GM12878 (cell line): ENCODE results near the gene DHRS12. TPM values are rescaled to one million over a fixed set of nuclear protein-coding genes. Genes with fewer than 3 reads are reported as not detected.
A peak's percentile ranks its signal among the peaks of the same experiment; 100 is the strongest.

Experiments used
- ATAC-seq: fragments of 200-7000 bp; cut with Tn5 transposase; 3 replicates; pipeline ENCODE4 v1.9.1; 2020; ENCODE audit warnings: mild to moderate bottlenecking, moderate library complexity
- BruUV-seq: library from RNA; stranded (reverse); fragments of 400-500 nt; replicated peaks from 2 replicates; lab custom pipeline; 2021; lab: Mats Ljungman, UMichigan
- CTCF ChIA-PET: fragments of 300-600 bp; sonication (Branson Sonifier 250); formaldehyde crosslinking; extraction: SDS; loops from one replicate; lab custom pipeline; 2021; ENCODE audit warnings: inconsistent platforms; lab: Yijun Ruan, JAX
- POLR2A ChIA-PET: fragments of 350-600 bp; formaldehyde crosslinking; extraction: SDS; loops from one replicate; lab custom pipeline; 2021; ENCODE audit warnings: inconsistent platforms; lab: Charles Lee
- RAD21 ChIA-PET: fragments of 300-600 bp; sonication (Branson Sonifier 250); formaldehyde crosslinking; loops from one replicate; lab custom pipeline; 2023; ENCODE audit warnings: antibody characterized with exemption; ENCODE audit not compliant: unreplicated experiment; lab: Charles Lee
- SMC1A ChIA-PET: fragments of 300-600 bp; sonication (Branson Sonifier 250); formaldehyde crosslinking; loops from one replicate; lab custom pipeline; 2023; ENCODE audit not compliant: unreplicated experiment, uncharacterized antibody; lab: Charles Lee
- DNase-seq: peaks from one replicate; pipeline ENCODE4 v3.0.0-alpha.2; 2011; ENCODE audit warnings: low read depth, low spot score
- FAIRE-seq: peaks from 3 replicates; lab custom pipeline; 2011; peaks lifted over from hg19 to GRCh38; lab: Jason Lieb, UNC
- H2AFZ ChIP-seq: 2 replicates; pipeline ENCODE4 v1.6.0; 2011; ENCODE audit warnings: low read depth, low read length, control low read depth; ENCODE audit not compliant: control insufficient read depth
- H3K27ac ChIP-seq: 2 replicates; pipeline ENCODE4 v1.5.1; 2011; ENCODE audit warnings: control low read depth; ENCODE audit not compliant: control insufficient read depth, insufficient read depth
- H3K27me3 ChIP-seq, 2 experiments: replicated peaks in 1 of 2; 2 replicates each; pipeline versions ENCODE4 v1.6.0 to v1.6.1; 2011; ENCODE audit warnings: low read length in 1 of 2; ENCODE audit not compliant: control insufficient read depth in 2 of 2, insufficient read depth in 2 of 2
- H3K36me3 ChIP-seq, 2 experiments: 2 replicates each; pipeline ENCODE4 v1.5.1; 2011; ENCODE audit warnings: low read length in 1 of 2; ENCODE audit not compliant: control insufficient read depth in 2 of 2, insufficient read depth in 2 of 2
- H3K4me1 ChIP-seq: 2 replicates; pipeline ENCODE4 v1.6.1; 2011; ENCODE audit warnings: mild to moderate bottlenecking, low read length, moderate library complexity, mixed read lengths; ENCODE audit not compliant: control insufficient read depth, insufficient read depth
- H3K4me2 ChIP-seq: 2 replicates; pipeline ENCODE4 v1.6.0; 2011; ENCODE audit warnings: control low read depth; ENCODE audit not compliant: control insufficient read depth, insufficient read depth
- H3K4me3 ChIP-seq: fragments of 200-600 bp; sonication (generic); 2 replicates; pipeline ENCODE4 v1.5.1; 2016
- H3K79me2 ChIP-seq: 2 replicates; pipeline ENCODE4 v1.6.0; 2011; ENCODE audit warnings: low read length; ENCODE audit not compliant: control insufficient read depth, insufficient read depth
- H3K9ac ChIP-seq: 2 replicates; pipeline ENCODE4 v1.8.0; 2011; ENCODE audit warnings: low read length, control low read depth, mixed read lengths; ENCODE audit not compliant: control insufficient read depth, insufficient read depth
- H3K9me3 ChIP-seq: replicated peaks from 3 replicates; pipeline ENCODE4 v1.5.1; 2011; ENCODE audit warnings: mild to moderate bottlenecking, low read length; ENCODE audit not compliant: control insufficient read depth, insufficient read depth
- H4K20me1 ChIP-seq: 2 replicates; pipeline ENCODE4 v1.6.0; 2011; ENCODE audit not compliant: control insufficient read depth, insufficient read depth
- POLR2A ChIP-seq: IDR thresholded peaks from 2 replicates; pipeline ENCODE4 v1.6.1; 2011; ENCODE audit warnings: low read depth, mild to moderate bottlenecking, low read length
- WGBS: methylation state at CpG from one replicate; pipeline ENCODE4 v1.1.6; 2016; ENCODE audit warnings: low lambda C conversion rate; ENCODE audit not compliant: insufficient replicate concordance, insufficient coverage; ENCODE audit errors: missing lambda C conversion rate; 5-methylcytosine and 5-hydroxymethylcytosine counted together
- in situ Hi-C: fragments of 300-500 bp; cut with MboI; formaldehyde crosslinking; loops from 9 replicates; pipeline ENCODE4 v1.14.3; 2018; ENCODE audit warnings: mixed read lengths
- intact Hi-C: fragments of 100-400 bp; cut with micrococcal nuclease; formaldehyde crosslinking; loops from one replicate; pipeline ENCODE4 v1.14.2; 2022; ENCODE audit not compliant: unreplicated experiment
- polyA plus RNA-seq, 11 experiments: library from polyadenylated mRNA; depleted of rRNA in 4 of 11; unstranded in 6 of 11; stranded (reverse) in 5 of 11; fragments of >200 nt; fragmentation: Nextera tagmentation in 4 of 11; fragmentation: Illumina TruSeq in 1 of 11; extraction: Ambion mirVana in 4 of 11; extraction: Trizol in 1 of 11; gene quantifications; 1 replicate in 1 of 11; 2 replicates in 10 of 11; pipeline versions ENCODE4 v1.2.1 to v1.2.3, GENCODE V29; 2011 to 2016; ENCODE audit warnings: inconsistent platforms in 2 of 11, missing spikeins in 2 of 11, low read depth in 1 of 11
- total RNA-seq, 4 experiments: library from RNA; depleted of rRNA in 3 of 4; stranded (reverse); fragments of >200 nt in 3 of 4; fragmentation: Illumina TruSeq in 1 of 4; extraction: Trizol in 1 of 4; gene quantifications; 2 replicates each; pipeline versions ENCODE4 v1.2.1 to v1.2.3, GENCODE V29; 2013 to 2021
- TF ChIP-seq, protein P1 (sequence below): fragments of 450-650 bp; IDR thresholded peaks from 2 replicates; pipeline ENCODE4 v1.6.1; 2017; ENCODE audit warnings: mild to moderate bottlenecking

The DHRS12 gene
- total and polyA plus RNA-seq, 10 of the 15 experiments (the other 5 are each of a cell fraction or from before 2014, with no cell fraction given): 2.9 to 11.3 (median 8.2) TPM

DNA sequence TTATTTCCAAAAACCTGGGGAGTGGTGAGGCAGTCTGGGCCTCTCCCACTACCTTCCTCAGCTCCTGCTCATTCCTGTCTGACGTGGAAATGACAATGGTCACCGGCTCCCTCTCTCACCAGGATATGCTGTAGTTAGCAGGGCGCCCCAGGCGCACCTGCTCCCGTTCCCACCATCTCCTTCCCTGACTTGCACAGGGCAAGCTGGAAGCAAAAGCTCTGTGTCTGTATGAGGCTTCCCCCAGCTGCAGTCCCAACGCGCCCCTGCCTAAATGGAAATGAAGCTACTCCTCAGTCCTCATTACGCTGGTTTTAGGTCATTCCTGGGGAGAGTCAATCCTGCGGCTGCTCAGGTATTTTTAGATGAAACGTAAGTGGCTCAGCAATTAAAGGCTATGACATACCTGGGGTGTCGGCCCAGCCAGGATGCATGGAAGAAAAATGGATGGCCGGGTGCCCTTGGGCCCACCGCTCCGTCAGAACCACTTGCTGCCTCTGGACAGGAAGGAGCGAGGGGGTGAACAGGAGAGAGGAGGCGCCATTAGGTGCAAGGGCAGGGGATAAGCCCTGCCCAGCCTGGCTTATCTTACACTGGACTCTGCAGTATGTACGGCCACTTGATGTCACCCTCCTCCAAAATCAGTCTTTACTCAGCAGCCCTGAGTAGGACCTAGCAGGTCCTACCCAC is 32.4 kb downstream of the DHRS12 start:
- no peaks in the 10 kb centered on the region for H3K9me3 ChIP-seq
- ChIA-PET POLR2A (no interaction called here), RAD21 (interaction anchor here (1.0 kb wide), 1 partner anchor 27 kb away, joined by 3 read pairs; no protein-coding TSS in a partner anchor), CTCF (interaction anchor here (1.3 kb wide), 1 partner anchor 22 kb away, joined by 3 read pairs; no protein-coding TSS in a partner anchor)
- no peak overlapping the region for H3K9ac ChIP-seq
- FAIRE-seq (no peak), DNase-seq (no peak), ATAC-seq (no peak; the same call in 2 of the 3 replicates)
- H2AFZ ChIP-seq: no peak overlapping the region
- no TSS peak for BruUV-seq
- H3K4me3 ChIP-seq: no peak overlapping the region
- in situ Hi-C loops: no loop called here
- WGBS: 92% methylated on average over 17 of the region's 17 CpGs
- no peak overlapping the region for H3K4me2 ChIP-seq
- H3K79me2 ChIP-seq: no peaks in the 10 kb centered on the region
- H4K20me1 ChIP-seq: no peaks in the 10 kb centered on the region
- H3K27ac ChIP-seq: no peak overlapping the region
- no peaks in the 10 kb centered on the region for H3K27me3 ChIP-seq
- H3K36me3 ChIP-seq: no peaks in the 10 kb centered on the region
- TF ChIP-seq, protein P1, sequence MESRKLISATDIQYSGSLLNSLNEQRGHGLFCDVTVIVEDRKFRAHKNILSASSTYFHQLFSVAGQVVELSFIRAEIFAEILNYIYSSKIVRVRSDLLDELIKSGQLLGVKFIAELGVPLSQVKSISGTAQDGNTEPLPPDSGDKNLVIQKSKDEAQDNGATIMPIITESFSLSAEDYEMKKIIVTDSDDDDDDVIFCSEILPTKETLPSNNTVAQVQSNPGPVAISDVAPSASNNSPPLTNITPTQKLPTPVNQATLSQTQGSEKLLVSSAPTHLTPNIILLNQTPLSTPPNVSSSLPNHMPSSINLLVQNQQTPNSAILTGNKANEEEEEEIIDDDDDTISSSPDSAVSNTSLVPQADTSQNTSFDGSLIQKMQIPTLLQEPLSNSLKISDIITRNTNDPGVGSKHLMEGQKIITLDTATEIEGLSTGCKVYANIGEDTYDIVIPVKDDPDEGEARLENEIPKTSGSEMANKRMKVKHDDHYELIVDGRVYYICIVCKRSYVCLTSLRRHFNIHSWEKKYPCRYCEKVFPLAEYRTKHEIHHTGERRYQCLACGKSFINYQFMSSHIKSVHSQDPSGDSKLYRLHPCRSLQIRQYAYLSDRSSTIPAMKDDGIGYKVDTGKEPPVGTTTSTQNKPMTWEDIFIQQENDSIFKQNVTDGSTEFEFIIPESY: no peak
- TF ChIP-seq POLR2A: peak; percentile 39; the same call in 1 of the 2 replicates
- TF ChIP-seq, all 136 proteins: peak for 1
- SMC1A ChIA-PET: interaction anchor here (1.1 to 1.5 kb wide), 5 partner anchors 14 to 327 kb away, joined by 3 to 4 read pairs (median 3); no protein-coding TSS in a partner anchor
- no peaks in the 10 kb centered on the region for H3K4me1 ChIP-seq
- intact Hi-C loops: no loop called here
